ENCODE results near the gene BLTP3A. TPM values are rescaled to one million over a fixed set of nuclear protein-coding genes. Genes with fewer than 3 reads are reported as not detected.
"Not testable (repeated sequence)": the region's sequence is repeated elsewhere in the genome, so short reads cannot be mapped to it uniquely, and the experiment has no call there.

BLTP3A gene
- total RNA-seq, 3 donors from 2014 or later: 10.5 to 13.5 (median 12.2) TPM

DNA sequence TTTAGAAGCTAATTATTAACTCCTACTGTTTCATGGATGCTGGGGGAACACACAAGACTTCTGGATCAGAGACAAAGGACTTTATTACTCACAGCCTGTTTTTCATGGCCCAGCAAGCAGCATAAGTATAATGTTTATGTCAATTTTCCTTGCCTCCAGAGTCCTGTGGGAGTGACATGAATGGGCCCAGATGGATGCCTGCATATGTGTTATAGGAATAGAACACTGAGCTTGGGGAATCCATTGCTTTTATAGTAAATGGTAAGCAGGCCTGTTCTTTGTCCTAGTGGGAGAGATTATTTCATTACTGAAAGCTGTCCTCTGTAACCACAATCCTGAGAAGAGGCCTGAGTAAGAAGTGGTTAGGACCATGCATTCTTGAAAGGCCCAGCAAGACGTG, 25.6 kb downstream of the BLTP3A start:
- TF ChIP-seq POLR2A (IDR thresholded peaks at IDR 0.05): no peak
- TF ChIP-seq, protein P1, sequence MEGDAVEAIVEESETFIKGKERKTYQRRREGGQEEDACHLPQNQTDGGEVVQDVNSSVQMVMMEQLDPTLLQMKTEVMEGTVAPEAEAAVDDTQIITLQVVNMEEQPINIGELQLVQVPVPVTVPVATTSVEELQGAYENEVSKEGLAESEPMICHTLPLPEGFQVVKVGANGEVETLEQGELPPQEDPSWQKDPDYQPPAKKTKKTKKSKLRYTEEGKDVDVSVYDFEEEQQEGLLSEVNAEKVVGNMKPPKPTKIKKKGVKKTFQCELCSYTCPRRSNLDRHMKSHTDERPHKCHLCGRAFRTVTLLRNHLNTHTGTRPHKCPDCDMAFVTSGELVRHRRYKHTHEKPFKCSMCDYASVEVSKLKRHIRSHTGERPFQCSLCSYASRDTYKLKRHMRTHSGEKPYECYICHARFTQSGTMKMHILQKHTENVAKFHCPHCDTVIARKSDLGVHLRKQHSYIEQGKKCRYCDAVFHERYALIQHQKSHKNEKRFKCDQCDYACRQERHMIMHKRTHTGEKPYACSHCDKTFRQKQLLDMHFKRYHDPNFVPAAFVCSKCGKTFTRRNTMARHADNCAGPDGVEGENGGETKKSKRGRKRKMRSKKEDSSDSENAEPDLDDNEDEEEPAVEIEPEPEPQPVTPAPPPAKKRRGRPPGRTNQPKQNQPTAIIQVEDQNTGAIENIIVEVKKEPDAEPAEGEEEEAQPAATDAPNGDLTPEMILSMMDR (IDR thresholded peaks at IDR 0.05): no peak
- no peak for TF ChIP-seq POLR2AphosphoS5 (IDR thresholded peaks at IDR 0.05)
- no peak overlapping the region for H3K27ac ChIP-seq
- no peak for DNase-seq (ENCODE audit: low spot score in 2 of 2)
- no peaks in the 10 kb centered on the region for H3K4me1 ChIP-seq
- H3K27me3 ChIP-seq: no peaks in the 10 kb centered on the region
- no peaks in the 10 kb centered on the region for H3K9me3 ChIP-seq
- H3K4me3 ChIP-seq: no peak overlapping the region
- H3K36me3 ChIP-seq: no peaks in the 10 kb centered on the region
- intact Hi-C loops (cut with DNase I; ENCODE audit: low total_unique reads): no loop called here

DNA sequence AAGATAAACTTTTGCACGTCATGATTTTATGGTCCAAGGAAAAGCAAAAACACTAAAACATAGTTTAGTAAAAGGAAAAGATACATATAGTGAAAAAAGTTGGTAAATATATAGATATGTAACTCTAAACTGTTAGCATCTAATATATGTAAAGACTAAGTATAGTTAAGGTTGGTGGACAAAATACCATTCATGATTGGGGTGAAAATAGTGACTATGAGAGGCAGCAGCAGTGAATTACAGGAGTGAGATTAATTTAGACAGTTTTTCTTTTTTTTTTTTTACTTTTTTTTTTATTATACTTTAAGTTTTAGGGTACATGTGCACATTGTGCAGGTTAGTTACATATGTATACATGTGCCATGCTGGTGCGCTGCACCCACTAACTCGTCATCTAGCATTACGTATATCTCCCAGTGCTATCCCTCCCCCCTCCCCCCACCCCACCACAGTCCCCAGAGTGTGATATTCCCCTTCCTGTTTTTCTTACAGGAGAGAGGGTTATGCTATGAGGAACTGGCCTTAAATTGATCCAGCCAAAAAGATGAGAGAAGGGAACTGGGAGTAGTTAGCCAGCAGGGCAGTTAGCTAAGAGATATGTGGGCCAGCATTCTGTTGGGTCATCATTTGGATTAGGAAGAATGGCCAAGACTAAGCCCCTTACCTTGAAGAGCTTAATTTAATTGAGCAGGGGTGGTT, 27.1 kb downstream of the BLTP3A start:
- intact Hi-C loops (cut with DNase I; ENCODE audit: low total_unique reads); H3K27me3 ChIP-seq; DNase-seq (ENCODE audit: low spot score in 2 of 2); H3K4me1 ChIP-seq; H3K27ac ChIP-seq; H3K36me3 ChIP-seq; H3K4me3 ChIP-seq; H3K9me3 ChIP-seq: not testable (repeated sequence)

DNA sequence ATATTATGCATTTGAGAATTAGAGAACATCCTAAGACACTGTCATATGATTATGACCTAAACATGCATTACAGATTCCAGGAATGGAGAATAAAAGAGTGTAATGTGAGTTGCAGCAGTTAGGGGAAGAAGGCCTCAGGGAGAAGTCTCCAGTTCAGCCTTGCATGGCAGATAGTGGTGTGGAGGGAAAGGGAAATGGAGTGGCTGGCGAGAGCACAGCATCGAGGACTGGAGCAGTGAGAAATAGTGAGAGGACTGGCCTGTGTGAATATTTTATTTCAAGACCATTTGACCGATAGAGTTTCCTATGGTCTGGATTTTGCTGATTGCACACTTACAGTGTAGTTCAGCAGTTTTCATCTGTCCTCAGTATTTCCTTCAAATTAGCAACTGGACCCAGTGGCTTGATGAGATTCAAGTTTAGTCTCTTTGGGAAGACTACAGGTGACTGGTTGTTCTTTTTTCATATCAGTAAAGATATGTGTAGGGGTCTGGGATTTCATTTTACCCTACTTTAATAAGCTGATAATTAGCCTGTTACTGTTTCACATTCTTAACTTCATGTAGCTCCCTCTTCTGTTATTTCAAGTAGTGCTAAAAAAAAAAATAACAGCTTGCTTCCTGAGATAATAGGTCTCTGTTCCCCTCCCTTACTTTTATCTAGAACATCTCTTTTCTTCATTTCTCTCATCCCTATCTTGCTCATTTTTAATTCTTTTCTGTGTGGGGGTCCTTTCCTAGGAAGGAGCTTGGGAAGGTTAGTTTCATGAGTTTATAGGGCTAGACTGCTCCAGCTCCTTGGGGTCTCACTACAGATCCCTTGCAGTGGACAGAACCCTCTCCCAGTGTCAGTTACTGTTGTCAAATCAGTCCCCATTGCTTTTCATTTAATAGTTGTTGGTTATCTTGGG, 27.9 kb downstream of the BLTP3A start:
- H3K9me3 ChIP-seq: no peaks in the 10 kb centered on the region
- no peak overlapping the region for H3K27ac ChIP-seq
- H3K4me3 ChIP-seq: no peak overlapping the region
- DNase-seq (ENCODE audit: low spot score in 2 of 2): no peak
- no peaks in the 10 kb centered on the region for H3K4me1 ChIP-seq
- H3K27me3 ChIP-seq: no peaks in the 10 kb centered on the region
- TF ChIP-seq POLR2A (IDR thresholded peaks at IDR 0.05): no peak
- no peaks in the 10 kb centered on the region for H3K36me3 ChIP-seq
- intact Hi-C loops (cut with DNase I; ENCODE audit: low total_unique reads): no loop called here

DNA sequence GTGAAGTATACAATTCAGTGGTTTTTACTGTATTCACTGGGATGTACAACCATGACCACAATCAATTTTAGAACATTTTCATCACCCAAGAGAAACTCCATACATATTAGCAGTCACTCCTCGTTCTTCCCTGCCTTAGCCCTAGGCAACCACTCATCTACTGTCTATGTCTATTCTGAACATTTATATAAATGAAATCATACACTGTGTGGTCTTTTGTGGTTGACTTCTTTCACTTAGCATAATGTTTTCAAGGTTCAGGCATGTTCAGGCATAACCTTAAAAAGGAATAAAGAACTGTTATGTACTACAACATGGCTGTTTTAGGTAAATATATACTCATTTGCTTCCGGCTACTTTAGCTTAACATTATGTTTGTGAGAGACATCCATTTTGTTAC, 37.3 kb downstream of the BLTP3A start:
- H3K27me3 ChIP-seq: no peaks in the 10 kb centered on the region
- no peak overlapping the region for H3K27ac ChIP-seq
- TF ChIP-seq, protein P1 (IDR thresholded peaks at IDR 0.05): no peak
- TF ChIP-seq POLR2AphosphoS5 (IDR thresholded peaks at IDR 0.05): no peak
- no peak for TF ChIP-seq POLR2A (IDR thresholded peaks at IDR 0.05)
- no peak overlapping the region for H3K4me3 ChIP-seq
- H3K9me3 ChIP-seq: no peaks in the 10 kb centered on the region
- no peaks in the 10 kb centered on the region for H3K4me1 ChIP-seq
- intact Hi-C loops (cut with DNase I; ENCODE audit: low total_unique reads): no loop called here
- no peak for DNase-seq (ENCODE audit: low spot score in 2 of 2)
- no peaks in the 10 kb centered on the region for H3K36me3 ChIP-seq

DNA sequence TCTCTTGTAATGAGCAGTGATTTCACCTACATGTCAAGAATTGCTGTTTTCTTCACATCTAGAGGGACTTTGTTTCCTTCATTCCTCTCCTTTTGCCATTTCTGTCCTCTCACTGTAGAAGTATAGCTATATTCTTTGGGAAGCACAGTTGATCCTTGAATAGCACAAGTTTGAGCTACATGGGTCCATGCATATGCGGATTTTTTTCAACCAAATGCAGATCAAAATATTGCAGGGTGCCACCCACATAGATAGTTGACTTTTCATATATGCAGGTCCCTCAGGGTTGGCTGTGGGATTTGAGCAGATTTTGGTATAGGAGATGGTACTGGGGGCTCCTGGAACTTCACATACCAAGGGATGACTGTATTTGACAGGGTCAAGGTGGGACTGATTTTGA, 41.1 kb downstream of the BLTP3A start:
- intact Hi-C loops (cut with DNase I; ENCODE audit: low total_unique reads): no loop called here
- Histone ChIP-seq H3K4me1 (no peaks in the 10 kb centered on the region), H3K27me3 (no peaks in the 10 kb centered on the region), H3K4me3 (no peak overlapping the region), H3K9me3 (no peaks in the 10 kb centered on the region), H3K36me3 (no peaks in the 10 kb centered on the region), H3K27ac (no peak overlapping the region)
- no peak for DNase-seq (ENCODE audit: low spot score in 2 of 2)
- TF ChIP-seq, protein P1 (IDR thresholded peaks at IDR 0.05): no peak

All from breast epithelium (tissue), 4 donors.